Spleen (tissue), 11 donors: ENCODE measurements around the gene AP1G2. TPM values are rescaled to one million over a fixed set of nuclear protein-coding genes. Genes with fewer than 3 reads are reported as not detected.
A peak's percentile ranks its signal among the peaks of the same experiment; 100 is the strongest.

Experiments used
- DNase-seq: peaks from one replicate; pipeline ENCODE4 v3.0.0-alpha.2; 2020
- H3K27ac ChIP-seq, 8 donors: fragments of 200-600 bp; sonication (generic) in 7 of 8; 1 replicate in 4 of 8; 2 replicates in 4 of 8; pipeline versions ENCODE4 v1.5.0 to v1.8.0; 2016 to 2021; ENCODE audit warnings: inconsistent platforms in 4 of 8, mild to moderate bottlenecking in 4 of 8, moderate library complexity in 1 of 8
- H3K27me3 ChIP-seq, 7 donors: fragments of 200-600 bp; sonication (generic) in 6 of 7; replicated peaks in 1 of 7; 1 replicate in 4 of 7; 2 replicates in 3 of 7; pipeline versions ENCODE4 v1.5.0 to v1.8.0; 2016 to 2021; ENCODE audit warnings: inconsistent platforms in 3 of 7, mild to moderate bottlenecking in 1 of 7
- H3K36me3 ChIP-seq, 6 donors: fragments of 200-600 bp; sonication (generic) in 5 of 6; 1 replicate in 4 of 6; 2 replicates in 2 of 6; pipeline versions ENCODE4 v1.5.0 to v1.8.0; 2016 to 2021; ENCODE audit warnings: inconsistent platforms in 2 of 6
- H3K4me1 ChIP-seq, 6 donors: fragments of 200-600 bp; sonication (generic) in 5 of 6; 1 replicate in 3 of 6; 2 replicates in 3 of 6; pipeline versions ENCODE4 v1.5.0 to v1.8.0; 2016 to 2021; ENCODE audit warnings: inconsistent platforms in 3 of 6
- H3K4me3 ChIP-seq, 8 donors: fragments of 200-600 bp; sonication (generic) in 7 of 8; 1 replicate in 4 of 8; 2 replicates in 4 of 8; pipeline versions ENCODE4 v1.5.0 to v1.8.0; 2016 to 2021; ENCODE audit warnings: inconsistent platforms in 4 of 8, mild to moderate bottlenecking in 4 of 8, moderate library complexity in 2 of 8
- H3K9me3 ChIP-seq, 8 donors: fragments of 200-600 bp; sonication (generic) in 7 of 8; 1 replicate in 4 of 8; 2 replicates in 4 of 8; pipeline versions ENCODE4 v1.5.0 to v1.8.0; 2016 to 2021; ENCODE audit warnings: inconsistent platforms in 4 of 8
- CTCF ChIP-seq, 11 experiments: fragments of 200-600 bp in 7 of 11; fragments of 450-650 bp in 4 of 11; sonication (generic) in 4 of 11; IDR thresholded peaks in 8 of 11; conservative IDR thresholded peaks in 3 of 11; 1 replicate in 7 of 11; 2 replicates in 4 of 11; pipeline versions ENCODE4 v1.4.0 to v1.8.0; 2016 to 2021; ENCODE audit warnings: antibody characterized with exemption in 11 of 11, inconsistent platforms in 4 of 11, mild to moderate bottlenecking in 1 of 11
- POLR2A ChIP-seq, 3 donors: fragments of 450-650 bp; IDR thresholded peaks; one replicate each; pipeline ENCODE4 v1.5.1; 2017; ENCODE audit warnings: antibody characterized with exemption in 3 of 3, mild to moderate bottlenecking in 1 of 3
- POLR2AphosphoS5 ChIP-seq, 3 donors: sonication (generic); formaldehyde crosslinking; IDR thresholded peaks; one replicate each; pipeline ENCODE4 v1.5.1; 2017; ENCODE audit warnings: antibody characterized with exemption in 3 of 3
- WGBS, 5 donors: extraction: QIAGEN DNeasy Blood & Tissue Kit in 3 of 5; methylation state at CpG; one replicate each; pipeline versions ENCODE4 v1.1.5 to v1.1.7; 2013 to 2018; 5-methylcytosine and 5-hydroxymethylcytosine counted together
- intact Hi-C: fragments of 100-400 bp; cut with DNase I; formaldehyde crosslinking; loops from one replicate; pipeline ENCODE4 v1.15.0; 2023; ENCODE audit warnings: low total_unique reads
- polyA plus RNA-seq, 3 donors: library from polyadenylated mRNA; stranded (reverse); fragments of 200-250 nt; gene quantifications; one replicate each; pipeline ENCODE4 v1.2.1, GENCODE V29; 2013
- total RNA-seq, 7 donors: library from RNA; depleted of rRNA in 3 of 7; stranded (reverse); fragments of >200 nt in 3 of 7; fragmentation: NEBNext Ultra II Directional in 4 of 7; extraction: Animal tissue kit (Norgen Biotek cat#: 25700) in 4 of 7; gene quantifications; one replicate each; pipeline versions ENCODE4 v1.1.0 to v1.2.1, GENCODE V29; 2016 to 2021
- donor health status: healthy with polysubstance abuse.
- donor health status: DM: no; HTN: no; CAD: no; lungs with moderate emphysema.
- donor health status: DM: no; HTN: no; CAD: no.
- donor health status: Bipolar disorder and iron deficiency.
- donor health status: healthy.
- donor health status: DM: no; HTN: no; CAD: no.
- donor health status: DM: yes; HTN: yes; CAD: no.

The AP1G2 gene
- total and polyA plus RNA-seq, 10 donors, result 126 to 267 (median 187) TPM

- Histone ChIP-seq H3K36me3 (no peaks in the 10 kb centered on the region), H3K4me3 (no peak overlapping the region), H3K27ac (peak overlapping the region in 5 of 8 donors; percentile 13 to 48 (median 46)), H3K4me1 (peaks cover 0 to 19% (median 6%) of the 10 kb centered on the region in 6 donors), H3K27me3 (no peaks in the 10 kb centered on the region), H3K9me3 (no peaks in the 10 kb centered on the region)
- DNase-seq, result peak; percentile 69
- WGBS, 5 donors, result 51 to 62% (median 61%) methylated on average over 25 of the region's 25 CpGs
- intact Hi-C loops, result loop anchor here (5.0 kb wide), 1 partner anchor 72 kb away; no protein-coding TSS in a partner anchor
- TF ChIP-seq POLR2A (IDR thresholded peaks at IDR 0.05), result no peak
- no peak for TF ChIP-seq CTCF (IDR thresholded peaks at IDR 0.05 in 8 of 11, conservative IDR thresholded peaks at IDR 0.05 in 3 of 11)
- TF ChIP-seq POLR2AphosphoS5 (IDR thresholded peaks at IDR 0.05), result peak in 1 of 3 donors; percentile 31
Observed at GRCh38 chr14:23544511-23545447, 22.8 kb downstream of the AP1G2 start.

- WGBS, 5 donors, result 93 to 98% (median 95%) methylated on average over 5 of the region's 5 CpGs
- TF ChIP-seq POLR2AphosphoS5 (IDR thresholded peaks at IDR 0.05) (no peak), CTCF (IDR thresholded peaks at IDR 0.05 in 8 of 11, conservative IDR thresholded peaks at IDR 0.05 in 3 of 11) (no peak), POLR2A (IDR thresholded peaks at IDR 0.05) (no peak)
- intact Hi-C loops, result no loop called here
Observed at GRCh38 chr14:23543403-23543802, 24.2 kb downstream of the AP1G2 start.

GRCh38 chr14:23542261-23542660 lies 25.3 kb downstream of the AP1G2 start:
- 73 to 90% (median 78%) methylated on average over 5 of the region's 5 CpGs for WGBS, 5 donors
- H3K27me3 ChIP-seq, result no peaks in the 10 kb centered on the region
- TF ChIP-seq POLR2A (IDR thresholded peaks at IDR 0.05) (no peak), CTCF (IDR thresholded peaks at IDR 0.05 in 8 of 11, conservative IDR thresholded peaks at IDR 0.05 in 3 of 11) (no peak), POLR2AphosphoS5 (IDR thresholded peaks at IDR 0.05) (no peak)
- intact Hi-C loops, result no loop called here
- H3K36me3 ChIP-seq, result no peaks in the 10 kb centered on the region
- H3K4me1 ChIP-seq, result peaks cover 0 to 18% (median 9%) of the 10 kb centered on the region in 6 donors
- H3K4me3 ChIP-seq, result no peak overlapping the region
- H3K27ac ChIP-seq, result no peak overlapping the region
- peak; percentile 18 for DNase-seq
- no peaks in the 10 kb centered on the region for H3K9me3 ChIP-seq

More at GRCh38 chr14:23543403-23543802, 24.2 kb downstream of the AP1G2 start:
- Histone ChIP-seq H3K27me3 (no peaks in the 10 kb centered on the region), H3K27ac (no peak overlapping the region), H3K4me3 (no peak overlapping the region), H3K9me3 (no peaks in the 10 kb centered on the region), H3K4me1 (peaks cover 0 to 25% (median 11%) of the 10 kb centered on the region in 6 donors), H3K36me3 (no peaks in the 10 kb centered on the region)
- DNase-seq, result no peak

- no peak for DNase-seq
- TF ChIP-seq POLR2A (IDR thresholded peaks at IDR 0.05), result no peak
- no peak for TF ChIP-seq CTCF (IDR thresholded peaks at IDR 0.05 in 8 of 11, conservative IDR thresholded peaks at IDR 0.05 in 3 of 11)
- no peak for TF ChIP-seq POLR2AphosphoS5 (IDR thresholded peaks at IDR 0.05)
- 81 to 90% (median 86%) methylated on average over 4 of the region's 4 CpGs for WGBS, 5 donors
- H3K27ac ChIP-seq, result no peak overlapping the region
- H3K36me3 ChIP-seq, result no peaks in the 10 kb centered on the region
- H3K9me3 ChIP-seq, result no peaks in the 10 kb centered on the region
- intact Hi-C loops, result no loop called here
- peaks cover 0 to 18% (median 5%) of the 10 kb centered on the region in 6 donors for H3K4me1 ChIP-seq
- H3K4me3 ChIP-seq, result no peak overlapping the region
- H3K27me3 ChIP-seq, result no peaks in the 10 kb centered on the region
Observed at GRCh38 chr14:23540141-23540469, 27.5 kb downstream of the AP1G2 start.
